DOHH2 (cell line): ENCODE measurements around the gene MSS51.
"Not testable (repeated sequence)": the region's sequence is repeated elsewhere in the genome, so short reads cannot be mapped to it uniquely, and the experiment has no call there.

Source experiments
- H3F3A ChIP-seq: fragments of 200-600 bp; sonication (generic), shearing (Covaris generic); 2 replicates; pipeline ENCODE4 v1.6.0; 2016; ENCODE audit warnings: antibody characterized with exemption, mild to moderate bottlenecking; ENCODE audit not compliant: control insufficient read depth, insufficient read depth
- H3K27ac ChIP-seq: fragments of 200-600 bp; sonication (generic); 2 replicates; pipeline ENCODE4 v1.5.1; 2014; ENCODE audit warnings: low read depth, mild to moderate bottlenecking, low read length, moderate library complexity
- H3K27me3 ChIP-seq: fragments of 200-600 bp; sonication (generic); 2 replicates; pipeline ENCODE4 v1.6.1; 2014; ENCODE audit warnings: mild to moderate bottlenecking, low read length, mixed read lengths; ENCODE audit not compliant: control insufficient read depth
- H3K36me3 ChIP-seq: fragments of 200-600 bp; sonication (generic); 2 replicates; pipeline ENCODE4 v1.6.1; 2014; ENCODE audit warnings: mild to moderate bottlenecking, low read length, moderate library complexity, mixed read lengths; ENCODE audit not compliant: control insufficient read depth
- H3K4me1 ChIP-seq: fragments of 200-600 bp; sonication (generic); 2 replicates; pipeline ENCODE4 v1.6.1; 2014; ENCODE audit warnings: mild to moderate bottlenecking, low read length, mixed read lengths; ENCODE audit not compliant: control insufficient read depth
- H3K4me2 ChIP-seq: fragments of 200-600 bp; sonication (generic); 2 replicates; pipeline ENCODE4 v1.6.0; 2014; ENCODE audit warnings: mild to moderate bottlenecking, low read length, moderate library complexity
- H3K4me3 ChIP-seq: fragments of 200-600 bp; sonication (generic); 2 replicates; pipeline ENCODE4 v1.5.1; 2014; ENCODE audit warnings: mild to moderate bottlenecking, low read length, mixed read lengths
- H3K79me2 ChIP-seq: fragments of 200-600 bp; sonication (generic); 2 replicates; pipeline ENCODE4 v1.6.1; 2014; ENCODE audit warnings: mild to moderate bottlenecking, low read length, mixed read lengths; ENCODE audit not compliant: control insufficient read depth
- H3K9me2 ChIP-seq: fragments of 200-600 bp; sonication (generic); replicated peaks from 2 replicates; pipeline ENCODE4 v1.6.1; 2014; ENCODE audit warnings: mild to moderate bottlenecking, low read length, mixed read lengths; ENCODE audit not compliant: control insufficient read depth
- H3K9me3 ChIP-seq: fragments of 200-600 bp; sonication (generic); 2 replicates; pipeline ENCODE4 v1.6.1; 2014; ENCODE audit warnings: antibody characterized with exemption, low read length, mixed read lengths; ENCODE audit not compliant: control insufficient read depth, insufficient read depth
- H4K20me1 ChIP-seq: fragments of 200-600 bp; sonication (generic); 2 replicates; pipeline ENCODE4 v1.6.0; 2014; ENCODE audit warnings: low read depth, mild to moderate bottlenecking, antibody characterized with exemption, low read length, moderate library complexity; ENCODE audit not compliant: control insufficient read depth, insufficient read depth
- CTCF ChIP-seq: fragments of 200-600 bp; sonication (generic); IDR thresholded peaks from one replicate; pipeline ENCODE4 v1.5.1; 2014; ENCODE audit warnings: antibody characterized with exemption, mild to moderate bottlenecking, low read depth, low read length; ENCODE audit not compliant: poor library complexity, severe bottlenecking
- EZH2phosphoT487 ChIP-seq: fragments of 200-600 bp; sonication (generic); IDR thresholded peaks from 2 replicates; pipeline ENCODE4 v1.6.1; 2017; ENCODE audit warnings: borderline replicate concordance, mild to moderate bottlenecking, antibody characterized with exemption, low read length, moderate library complexity, mixed read lengths

Gene MSS51

GRCh38 chr10:73401636-73402035 is 31.7 kb downstream of the MSS51 start:
- Histone ChIP-seq H3K36me3 (peaks cover 12% of the 10 kb centered on the region), H3K79me2 (peaks cover 42% of the 10 kb centered on the region), H4K20me1 (no peaks in the 10 kb centered on the region), H3K27ac (no peak overlapping the region), H3K4me3 (no peak overlapping the region), H3K4me2 (no peak overlapping the region), H3K9me2 (no peaks in the 10 kb centered on the region), H3K9me3 (no peaks in the 10 kb centered on the region), H3K4me1 (peaks cover 7% of the 10 kb centered on the region), H3F3A (0 out of 2 replicates have a peak, but pooled peaks cover 4% of the 10 kb centered on the region), H3K27me3 (no peaks in the 10 kb centered on the region)
- TF ChIP-seq EZH2phosphoT487: no peak
- TF ChIP-seq CTCF: no peak

DNA sequence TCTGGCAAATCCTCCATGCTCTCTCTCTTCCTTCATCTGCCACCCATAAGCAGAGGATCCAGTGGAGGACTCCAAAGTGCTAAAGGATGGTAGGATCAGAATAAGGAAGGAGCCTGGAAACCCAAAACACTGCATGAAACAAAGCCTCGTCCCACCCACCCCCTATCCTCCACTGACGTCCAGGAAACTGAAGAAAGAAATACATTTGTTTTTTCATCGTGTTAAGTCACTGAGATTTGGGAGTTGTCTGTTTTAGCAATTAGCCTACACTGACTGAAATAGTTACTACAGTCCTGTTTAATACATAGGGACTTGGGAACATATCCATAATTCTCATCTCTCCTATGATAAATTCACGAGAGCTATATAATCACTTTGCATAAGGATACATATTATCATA is 34.3 kb downstream of the MSS51 start:
- Histone ChIP-seq H3F3A (0 out of 2 replicates have a peak, but pooled peaks cover 4% of the 10 kb centered on the region), H3K4me2 (no peak overlapping the region), H3K4me3 (no peak overlapping the region), H3K9me2 (no peaks in the 10 kb centered on the region), H3K36me3 (peaks cover 30% of the 10 kb centered on the region), H3K79me2 (peaks cover 23% of the 10 kb centered on the region), H3K27me3 (no peaks in the 10 kb centered on the region), H3K27ac (no peak overlapping the region), H3K4me1 (no peaks in the 10 kb centered on the region), H4K20me1 (no peaks in the 10 kb centered on the region), H3K9me3 (no peaks in the 10 kb centered on the region)
- no peak for TF ChIP-seq CTCF

GRCh38 chr10:73398024-73398423 is 35.3 kb downstream of the MSS51 start:
- Histone ChIP-seq H3K9me2 (no peaks in the 10 kb centered on the region), H3K9me3 (no peaks in the 10 kb centered on the region), H3K4me2 (no peak overlapping the region), H3K36me3 (peaks cover 30% of the 10 kb centered on the region), H3F3A (0 out of 2 replicates have a peak, but pooled peaks cover 4% of the 10 kb centered on the region), H3K27me3 (no peaks in the 10 kb centered on the region), H3K79me2 (peaks cover 14% of the 10 kb centered on the region), H4K20me1 (no peaks in the 10 kb centered on the region), H3K27ac (no peak overlapping the region), H3K4me1 (no peaks in the 10 kb centered on the region), H3K4me3 (no peak overlapping the region)
- TF ChIP-seq EZH2phosphoT487: no peak
- peak; percentile 9 for TF ChIP-seq CTCF

GRCh38 chr10:73394325-73394724 is 39.0 kb downstream of the MSS51 start:
- not testable (repeated sequence) for H4K20me1 ChIP-seq, H3F3A ChIP-seq, H3K4me1 ChIP-seq, H3K4me2 ChIP-seq, H3K9me2 ChIP-seq, H3K27ac ChIP-seq, H3K9me3 ChIP-seq, H3K79me2 ChIP-seq, H3K27me3 ChIP-seq, H3K4me3 ChIP-seq
- peaks cover 32% of the 10 kb centered on the region for H3K36me3 ChIP-seq
